Dermis microvascular lymphatic vessel endothelial cell (primary cell): ENCODE results near the gene USP47. TPM values are rescaled to one million over a fixed set of nuclear protein-coding genes. Genes with fewer than 3 reads are reported as not detected.

Source experiments
- DNase-seq, 2 donors: peaks; one replicate each; pipeline versions ENCODE4 v3.0.0 to v3.0.0-alpha.2; 2010; ENCODE audit warnings: low read depth in 2 of 2
- total RNA-seq: library from RNA; depleted of rRNA; stranded (reverse); fragments of >200 nt; gene quantifications from 2 replicates; pipeline ENCODE4 v1.2.1, GENCODE V29; 2014

The USP47 gene
- total RNA-seq, 1 donor from 2014 or later = 55.3 TPM

- peak in 1 of 2 donors; percentile 28 for DNase-seq
Observed at GRCh38 chr11:11980841-11981308, 139.1 kb downstream of the USP47 start.

GRCh38 chr11:11981364-11981763 is 139.6 kb downstream of the USP47 start:
- DNase-seq = no peak

- DNase-seq = no peak
Observed at GRCh38 chr11:11981840-11982239, 140.1 kb downstream of the USP47 start.

GRCh38 chr11:11982461-11982860 is 140.7 kb downstream of the USP47 start:
- DNase-seq = no peak

GRCh38 chr11:11982975-11983374 is 141.2 kb downstream of the USP47 start:
- no peak for DNase-seq

GRCh38 chr11:11983427-11983826 is 141.7 kb downstream of the USP47 start:
- DNase-seq = no peak

GRCh38 chr11:11984563-11984962 is 142.8 kb downstream of the USP47 start:
- DNase-seq = no peak

- no peak for DNase-seq
Observed at GRCh38 chr11:11985016-11985715, 143.4 kb downstream of the USP47 start.

- DNase-seq = no peak
Observed at GRCh38 chr11:11985954-11986949, 144.5 kb downstream of the USP47 start.

- DNase-seq = peak in 1 of 2 donors; percentile 83
Observed at GRCh38 chr11:11987503-11988022, 145.8 kb downstream of the USP47 start.

GRCh38 chr11:11988099-11988651 is 146.4 kb downstream of the USP47 start:
- peak; percentile 95 for DNase-seq

- no peak for DNase-seq
Observed at GRCh38 chr11:11988681-11989261, 147.0 kb downstream of the USP47 start.

- DNase-seq = peak in 1 of 2 donors; percentile 71
Observed at GRCh38 chr11:11989774-11990744, 148.3 kb downstream of the USP47 start.

- DNase-seq = no peak
Observed at GRCh38 chr11:11992257-11993212, 150.8 kb downstream of the USP47 start.

- peak in 1 of 2 donors; percentile 87 for DNase-seq
Observed at GRCh38 chr11:11993839-11994238, 152.1 kb downstream of the USP47 start.

- no peak for DNase-seq
Observed at GRCh38 chr11:11995601-11996000, 153.8 kb downstream of the USP47 start.

- DNase-seq = no peak
Observed at GRCh38 chr11:11996321-11997048, 154.7 kb downstream of the USP47 start.

- no peak for DNase-seq
Observed at GRCh38 chr11:11997049-11997322, 155.2 kb downstream of the USP47 start.
